GM12878 (cell line): ENCODE results near the gene LMNB1. TPM values are rescaled to one million over a fixed set of nuclear protein-coding genes. Genes with fewer than 3 reads are reported as not detected.

Experiments used
- CBX5 ChIP-seq: sonication (generic); IDR thresholded peaks from 2 replicates; pipeline ENCODE4 v1.6.1; 2016; ENCODE audit warnings: low read depth, moderate library complexity, mild to moderate bottlenecking, inconsistent platforms
- CREM ChIP-seq: IDR thresholded peaks from 2 replicates; pipeline ENCODE4 v1.6.1; 2014; ENCODE audit warnings: antibody characterized with exemption, low read depth
- FOS ChIP-seq: IDR thresholded peaks from 3 replicates; pipeline ENCODE4 v1.6.1; 2011; ENCODE audit warnings: borderline replicate concordance; ENCODE audit not compliant: insufficient read length; ENCODE audit errors: extremely low read depth
- GABPA ChIP-seq: IDR thresholded peaks from 2 replicates; pipeline ENCODE4 v1.6.1; 2014; ENCODE audit warnings: antibody characterized with exemption, low read depth, mild to moderate bottlenecking, inconsistent platforms
- NFYB ChIP-seq: IDR thresholded peaks from 2 replicates; pipeline ENCODE4 v1.6.1; 2011; ENCODE audit warnings: low read depth, mild to moderate bottlenecking, low read length, improper control_type of control experiment, moderate library complexity; ENCODE audit not compliant: insufficient read depth
- PML ChIP-seq: IDR thresholded peaks from 2 replicates; pipeline ENCODE4 v1.6.1; 2012; ENCODE audit warnings: low read length, inconsistent platforms
- POLR2A ChIP-seq: IDR thresholded peaks from 2 replicates; pipeline ENCODE4 v1.6.1; 2011; ENCODE audit warnings: low read depth, mild to moderate bottlenecking, low read length
- POLR2AphosphoS5 ChIP-seq: IDR thresholded peaks from 2 replicates; pipeline ENCODE4 v1.6.1; 2011; ENCODE audit warnings: mild to moderate bottlenecking, low read length, inconsistent platforms
- TBL1XR1 ChIP-seq: IDR thresholded peaks from 2 replicates; pipeline ENCODE4 v1.6.1; 2012; ENCODE audit warnings: low read depth, low read length, improper control_type of control experiment
- TCF3 ChIP-seq: IDR thresholded peaks from 2 replicates; pipeline ENCODE4 v1.6.1; 2012; ENCODE audit warnings: low read depth, mild to moderate bottlenecking, low read length, borderline replicate concordance; ENCODE audit not compliant: insufficient read depth
- polyA plus RNA-seq, 11 experiments: library from polyadenylated mRNA; depleted of rRNA in 4 of 11; unstranded in 6 of 11; stranded (reverse) in 5 of 11; fragments of >200 nt; fragmentation: Nextera tagmentation in 4 of 11; fragmentation: Illumina TruSeq in 1 of 11; extraction: Ambion mirVana in 4 of 11; extraction: Trizol in 1 of 11; gene quantifications; 1 replicate in 1 of 11; 2 replicates in 10 of 11; pipeline versions ENCODE4 v1.2.1 to v1.2.3, GENCODE V29; 2011 to 2016; ENCODE audit warnings: inconsistent platforms in 2 of 11, missing spikeins in 2 of 11, low read depth in 1 of 11
- total RNA-seq, 4 experiments: library from RNA; depleted of rRNA in 3 of 4; stranded (reverse); fragments of >200 nt in 3 of 4; fragmentation: Illumina TruSeq in 1 of 4; extraction: Trizol in 1 of 4; gene quantifications; 2 replicates each; pipeline versions ENCODE4 v1.2.1 to v1.2.3, GENCODE V29; 2013 to 2021
- TF ChIP-seq, protein P1 (sequence below): fragments of 150-350 bp; IDR thresholded peaks from 2 replicates; pipeline ENCODE4 v1.6.1; 2016; ENCODE audit warnings: low read depth, low read length
- TF ChIP-seq, protein P2 (sequence below): IDR thresholded peaks from 2 replicates; pipeline ENCODE4 v1.6.1; 2012; ENCODE audit warnings: low read depth, low read length, improper control_type of control experiment
- TF ChIP-seq, protein P3 (sequence below): fragments of 450-650 bp; IDR thresholded peaks from 2 replicates; pipeline ENCODE4 v1.6.1; 2017; ENCODE audit warnings: low read depth, mild to moderate bottlenecking, moderate library complexity
- TF ChIP-seq, protein P4 (sequence below): fragments of 450-650 bp; IDR thresholded peaks from 2 replicates; pipeline ENCODE4 v1.6.1; 2018; ENCODE audit warnings: mild to moderate bottlenecking, low read depth, moderate library complexity; ENCODE audit not compliant: partially characterized antibody

LMNB1 gene
- total and polyA plus RNA-seq, 10 of the 15 experiments (the other 5 are each of a cell fraction or from before 2014, with no cell fraction given): 7.0 to 185 (median 86.4) TPM

DNA sequence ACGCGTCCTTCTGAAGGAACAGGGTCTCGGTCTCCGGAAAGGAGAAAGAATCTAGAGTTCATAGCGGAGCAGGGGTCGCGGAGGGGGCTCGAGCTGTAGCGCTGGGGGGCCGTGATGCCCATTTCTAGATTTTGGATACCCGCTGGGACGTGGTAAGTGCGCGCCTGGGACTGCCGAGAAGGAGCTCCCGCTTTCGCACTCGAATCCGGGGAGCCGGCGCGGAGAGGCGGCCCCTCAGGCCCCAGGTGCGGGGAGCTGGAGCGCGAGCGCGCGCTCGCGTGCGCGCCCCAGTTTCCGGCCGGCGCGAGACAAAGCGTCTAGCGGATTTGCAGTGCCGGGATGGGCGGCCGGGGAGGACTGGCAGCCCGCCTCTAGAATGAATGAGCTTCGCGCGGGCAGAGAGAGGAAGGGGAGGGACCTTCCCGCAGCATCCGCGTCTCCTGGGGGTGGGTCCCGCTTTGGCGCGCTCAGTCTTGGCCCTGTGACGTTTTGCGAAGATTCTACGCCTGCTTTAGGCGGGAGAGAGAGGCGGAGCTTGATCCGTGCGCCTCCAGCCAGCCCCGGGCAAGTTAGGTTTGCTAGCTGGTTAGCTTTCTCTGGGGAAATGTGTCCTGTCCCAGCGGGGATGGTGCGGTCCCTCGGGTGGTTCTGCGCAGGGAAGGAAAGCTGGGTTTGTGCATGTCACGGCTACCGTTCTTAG lies 1.2 kb downstream of the LMNB1 start (continued):
- TF ChIP-seq, protein P1, sequence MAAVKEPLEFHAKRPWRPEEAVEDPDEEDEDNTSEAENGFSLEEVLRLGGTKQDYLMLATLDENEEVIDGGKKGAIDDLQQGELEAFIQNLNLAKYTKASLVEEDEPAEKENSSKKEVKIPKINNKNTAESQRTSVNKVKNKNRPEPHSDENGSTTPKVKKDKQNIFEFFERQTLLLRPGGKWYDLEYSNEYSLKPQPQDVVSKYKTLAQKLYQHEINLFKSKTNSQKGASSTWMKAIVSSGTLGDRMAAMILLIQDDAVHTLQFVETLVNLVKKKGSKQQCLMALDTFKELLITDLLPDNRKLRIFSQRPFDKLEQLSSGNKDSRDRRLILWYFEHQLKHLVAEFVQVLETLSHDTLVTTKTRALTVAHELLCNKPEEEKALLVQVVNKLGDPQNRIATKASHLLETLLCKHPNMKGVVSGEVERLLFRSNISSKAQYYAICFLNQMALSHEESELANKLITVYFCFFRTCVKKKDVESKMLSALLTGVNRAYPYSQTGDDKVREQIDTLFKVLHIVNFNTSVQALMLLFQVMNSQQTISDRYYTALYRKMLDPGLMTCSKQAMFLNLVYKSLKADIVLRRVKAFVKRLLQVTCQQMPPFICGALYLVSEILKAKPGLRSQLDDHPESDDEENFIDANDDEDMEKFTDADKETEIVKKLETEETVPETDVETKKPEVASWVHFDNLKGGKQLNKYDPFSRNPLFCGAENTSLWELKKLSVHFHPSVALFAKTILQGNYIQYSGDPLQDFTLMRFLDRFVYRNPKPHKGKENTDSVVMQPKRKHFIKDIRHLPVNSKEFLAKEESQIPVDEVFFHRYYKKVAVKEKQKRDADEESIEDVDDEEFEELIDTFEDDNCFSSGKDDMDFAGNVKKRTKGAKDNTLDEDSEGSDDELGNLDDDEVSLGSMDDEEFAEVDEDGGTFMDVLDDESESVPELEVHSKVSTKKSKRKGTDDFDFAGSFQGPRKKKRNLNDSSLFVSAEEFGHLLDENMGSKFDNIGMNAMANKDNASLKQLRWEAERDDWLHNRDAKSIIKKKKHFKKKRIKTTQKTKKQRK: no peak
- TF ChIP-seq, protein P2, sequence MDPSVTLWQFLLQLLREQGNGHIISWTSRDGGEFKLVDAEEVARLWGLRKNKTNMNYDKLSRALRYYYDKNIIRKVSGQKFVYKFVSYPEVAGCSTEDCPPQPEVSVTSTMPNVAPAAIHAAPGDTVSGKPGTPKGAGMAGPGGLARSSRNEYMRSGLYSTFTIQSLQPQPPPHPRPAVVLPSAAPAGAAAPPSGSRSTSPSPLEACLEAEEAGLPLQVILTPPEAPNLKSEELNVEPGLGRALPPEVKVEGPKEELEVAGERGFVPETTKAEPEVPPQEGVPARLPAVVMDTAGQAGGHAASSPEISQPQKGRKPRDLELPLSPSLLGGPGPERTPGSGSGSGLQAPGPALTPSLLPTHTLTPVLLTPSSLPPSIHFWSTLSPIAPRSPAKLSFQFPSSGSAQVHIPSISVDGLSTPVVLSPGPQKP: no peak
- TF ChIP-seq PML: peak; percentile 94
- peak; percentile 36; the same call in 1 of the 2 replicates for TF ChIP-seq TBL1XR1
- TF ChIP-seq, protein P3, sequence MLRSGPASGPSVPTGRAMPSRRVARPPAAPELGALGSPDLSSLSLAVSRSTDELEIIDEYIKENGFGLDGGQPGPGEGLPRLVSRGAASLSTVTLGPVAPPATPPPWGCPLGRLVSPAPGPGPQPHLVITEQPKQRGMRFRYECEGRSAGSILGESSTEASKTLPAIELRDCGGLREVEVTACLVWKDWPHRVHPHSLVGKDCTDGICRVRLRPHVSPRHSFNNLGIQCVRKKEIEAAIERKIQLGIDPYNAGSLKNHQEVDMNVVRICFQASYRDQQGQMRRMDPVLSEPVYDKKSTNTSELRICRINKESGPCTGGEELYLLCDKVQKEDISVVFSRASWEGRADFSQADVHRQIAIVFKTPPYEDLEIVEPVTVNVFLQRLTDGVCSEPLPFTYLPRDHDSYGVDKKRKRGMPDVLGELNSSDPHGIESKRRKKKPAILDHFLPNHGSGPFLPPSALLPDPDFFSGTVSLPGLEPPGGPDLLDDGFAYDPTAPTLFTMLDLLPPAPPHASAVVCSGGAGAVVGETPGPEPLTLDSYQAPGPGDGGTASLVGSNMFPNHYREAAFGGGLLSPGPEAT: peak; percentile 21; the same call in 1 of the 2 replicates
- TF ChIP-seq NFYB: peak; percentile 70; the same call in 1 of the 2 replicates
- TF ChIP-seq CREM: peak; percentile 79
- peak; percentile 77 for TF ChIP-seq TCF3
- peak; percentile 91 for TF ChIP-seq POLR2AphosphoS5
- no peak for TF ChIP-seq FOS
- TF ChIP-seq GABPA: peak; percentile 77
- peak; percentile 56; the same call in 1 of the 2 replicates for TF ChIP-seq CBX5
- TF ChIP-seq, protein P4, sequence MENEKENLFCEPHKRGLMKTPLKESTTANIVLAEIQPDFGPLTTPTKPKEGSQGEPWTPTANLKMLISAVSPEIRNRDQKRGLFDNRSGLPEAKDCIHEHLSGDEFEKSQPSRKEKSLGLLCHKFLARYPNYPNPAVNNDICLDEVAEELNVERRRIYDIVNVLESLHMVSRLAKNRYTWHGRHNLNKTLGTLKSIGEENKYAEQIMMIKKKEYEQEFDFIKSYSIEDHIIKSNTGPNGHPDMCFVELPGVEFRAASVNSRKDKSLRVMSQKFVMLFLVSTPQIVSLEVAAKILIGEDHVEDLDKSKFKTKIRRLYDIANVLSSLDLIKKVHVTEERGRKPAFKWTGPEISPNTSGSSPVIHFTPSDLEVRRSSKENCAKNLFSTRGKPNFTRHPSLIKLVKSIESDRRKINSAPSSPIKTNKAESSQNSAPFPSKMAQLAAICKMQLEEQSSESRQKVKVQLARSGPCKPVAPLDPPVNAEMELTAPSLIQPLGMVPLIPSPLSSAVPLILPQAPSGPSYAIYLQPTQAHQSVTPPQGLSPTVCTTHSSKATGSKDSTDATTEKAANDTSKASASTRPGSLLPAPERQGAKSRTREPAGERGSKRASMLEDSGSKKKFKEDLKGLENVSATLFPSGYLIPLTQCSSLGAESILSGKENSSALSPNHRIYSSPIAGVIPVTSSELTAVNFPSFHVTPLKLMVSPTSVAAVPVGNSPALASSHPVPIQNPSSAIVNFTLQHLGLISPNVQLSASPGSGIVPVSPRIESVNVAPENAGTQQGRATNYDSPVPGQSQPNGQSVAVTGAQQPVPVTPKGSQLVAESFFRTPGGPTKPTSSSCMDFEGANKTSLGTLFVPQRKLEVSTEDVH: peak; percentile 88
- TF ChIP-seq POLR2A: peak; percentile 71
- TF ChIP-seq, all 136 proteins: peak for 48
